ENCODE measurements around the gene AMDHD2. TPM values are rescaled to one million over a fixed set of nuclear protein-coding genes. Genes with fewer than 3 reads are reported as not detected.

Gene AMDHD2
- polyA plus RNA-seq, 4 donors = 26.7 to 120 (median 36.0) TPM

DNA sequence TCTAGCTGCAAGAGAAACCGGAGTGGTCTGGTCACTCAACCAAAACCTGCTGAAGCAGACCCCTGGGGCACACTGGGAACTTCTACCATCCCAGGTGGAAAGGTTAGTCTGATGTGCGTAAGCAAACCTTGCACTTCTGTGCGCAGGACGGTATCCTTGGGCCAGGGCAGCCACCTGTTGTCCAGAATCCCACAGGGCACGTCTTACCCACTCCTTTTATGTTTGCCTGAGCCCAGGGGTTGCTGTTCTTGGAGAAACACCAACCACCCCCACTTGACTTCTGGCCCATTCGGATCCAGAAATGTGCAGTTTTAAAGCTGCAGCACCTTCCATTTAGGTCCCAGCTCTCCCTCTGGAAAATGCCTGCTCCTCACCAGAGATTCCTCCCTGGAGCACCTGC, 26.6 kb upstream of the AMDHD2 start:
- FAIRE-seq (no peak), DNase-seq (no peak)
- H3K27ac ChIP-seq (ENCODE audit: low read depth in 1 of 3, low read length in 2 of 3) = no peak overlapping the region
- H3K27me3 ChIP-seq (ENCODE audit: control insufficient read depth in 3 of 3, insufficient read depth in 3 of 3, low read length in 3 of 3) = no peaks in the 10 kb centered on the region
- no peak overlapping the region for H3K4me3 ChIP-seq (ENCODE audit: low read depth in 1 of 3, low read length in 3 of 3)
- peaks cover 0 to 55% (median 5%) of the 10 kb centered on the region in 3 donors for H3K36me3 ChIP-seq (ENCODE audit: control insufficient read depth in 3 of 3, insufficient read depth in 2 of 3, low read depth in 1 of 3, low read length in 3 of 3)
- no peaks in the 10 kb centered on the region for H3K9me3 ChIP-seq (ENCODE audit: control insufficient read depth in 2 of 2, insufficient read depth in 1 of 2, low read depth in 1 of 2, low read length in 1 of 2)
- peaks cover 0 to 4% (median 0%) of the 10 kb centered on the region in 3 donors for H3K4me1 ChIP-seq (ENCODE audit: control insufficient read depth in 3 of 3, insufficient read depth in 2 of 3, low read depth in 1 of 3, low read length in 2 of 3)
- WGBS, 3 donors = 92 to 98% (median 93%) methylated on average over 6 of the region's 6 CpGs

DNA sequence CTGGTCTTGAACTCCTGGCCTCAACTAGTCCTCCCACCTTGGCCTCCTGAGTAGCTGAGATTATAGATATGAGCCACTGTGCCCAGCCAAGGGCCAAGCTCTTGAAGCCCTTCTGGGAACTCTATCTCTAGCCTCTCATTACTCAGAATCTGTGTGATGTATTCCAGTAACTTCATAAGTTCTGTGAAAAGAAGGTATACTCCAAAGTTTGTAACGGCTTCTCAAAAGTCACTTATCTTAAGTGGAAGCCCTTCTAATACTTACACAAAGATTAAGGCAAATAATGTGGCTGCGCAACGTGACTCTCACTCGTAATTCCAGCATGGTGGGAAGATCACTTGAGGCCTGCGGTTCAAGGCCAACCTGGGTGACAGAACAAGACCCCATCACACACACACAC, 25.6 kb upstream of the AMDHD2 start:
- Histone ChIP-seq H3K36me3 (ENCODE audit: control insufficient read depth in 3 of 3, insufficient read depth in 2 of 3, low read depth in 1 of 3, low read length in 3 of 3) (peaks cover 0 to 63% (median 5%) of the 10 kb centered on the region in 3 donors), H3K27me3 (ENCODE audit: control insufficient read depth in 3 of 3, insufficient read depth in 3 of 3, low read length in 3 of 3) (no peaks in the 10 kb centered on the region), H3K27ac (ENCODE audit: low read depth in 1 of 3, low read length in 2 of 3) (no peak overlapping the region), H3K4me3 (ENCODE audit: low read depth in 1 of 3, low read length in 3 of 3) (no peak overlapping the region), H3K9me3 (ENCODE audit: control insufficient read depth in 2 of 2, insufficient read depth in 1 of 2, low read depth in 1 of 2, low read length in 1 of 2) (no peaks in the 10 kb centered on the region), H3K4me1 (ENCODE audit: control insufficient read depth in 3 of 3, insufficient read depth in 2 of 3, low read depth in 1 of 3, low read length in 2 of 3) (peaks cover 0 to 4% (median 0%) of the 10 kb centered on the region in 3 donors)
- FAIRE-seq (no peak), DNase-seq (no peak)
- 87 to 94% (median 92%) methylated on average over 5 of the region's 5 CpGs for WGBS, 3 donors

DNA sequence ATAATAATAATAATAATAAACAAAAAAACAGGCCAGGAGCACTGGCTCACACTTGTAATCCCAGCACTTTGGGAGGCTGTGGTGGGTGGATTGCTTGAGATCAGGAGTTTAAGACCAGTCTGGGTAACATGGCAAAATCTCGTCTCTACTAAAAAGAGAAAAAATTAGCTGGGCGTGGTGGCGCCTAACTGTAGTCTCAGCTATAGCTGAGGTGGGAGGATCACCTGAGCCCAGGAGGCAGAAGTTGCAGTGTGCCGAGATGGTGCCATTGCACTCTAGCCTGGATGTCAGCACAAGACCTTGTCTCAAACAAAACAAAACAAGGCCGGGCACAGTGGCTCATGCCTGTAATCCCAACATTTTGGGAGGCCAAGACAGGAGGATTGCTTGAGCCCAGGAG, 25.1 kb upstream of the AMDHD2 start:
- H3K36me3 ChIP-seq (ENCODE audit: control insufficient read depth in 3 of 3, insufficient read depth in 2 of 3, low read depth in 1 of 3, low read length in 3 of 3) = peaks cover 0 to 63% (median 5%) of the 10 kb centered on the region in 3 donors
- no peak for FAIRE-seq
- H3K9me3 ChIP-seq (ENCODE audit: control insufficient read depth in 2 of 2, insufficient read depth in 1 of 2, low read depth in 1 of 2, low read length in 1 of 2) = no peaks in the 10 kb centered on the region
- no peaks in the 10 kb centered on the region for H3K27me3 ChIP-seq (ENCODE audit: control insufficient read depth in 3 of 3, insufficient read depth in 3 of 3, low read length in 3 of 3)
- no peak for DNase-seq
- WGBS, 3 donors = 89 to 99% (median 94%) methylated on average over 5 of the region's 5 CpGs
- H3K27ac ChIP-seq (ENCODE audit: low read depth in 1 of 3, low read length in 2 of 3) = no peak overlapping the region
- peaks cover 0 to 4% (median 0%) of the 10 kb centered on the region in 3 donors for H3K4me1 ChIP-seq (ENCODE audit: control insufficient read depth in 3 of 3, insufficient read depth in 2 of 3, low read depth in 1 of 3, low read length in 2 of 3)
- H3K4me3 ChIP-seq (ENCODE audit: low read depth in 1 of 3, low read length in 3 of 3) = no peak overlapping the region

DNA sequence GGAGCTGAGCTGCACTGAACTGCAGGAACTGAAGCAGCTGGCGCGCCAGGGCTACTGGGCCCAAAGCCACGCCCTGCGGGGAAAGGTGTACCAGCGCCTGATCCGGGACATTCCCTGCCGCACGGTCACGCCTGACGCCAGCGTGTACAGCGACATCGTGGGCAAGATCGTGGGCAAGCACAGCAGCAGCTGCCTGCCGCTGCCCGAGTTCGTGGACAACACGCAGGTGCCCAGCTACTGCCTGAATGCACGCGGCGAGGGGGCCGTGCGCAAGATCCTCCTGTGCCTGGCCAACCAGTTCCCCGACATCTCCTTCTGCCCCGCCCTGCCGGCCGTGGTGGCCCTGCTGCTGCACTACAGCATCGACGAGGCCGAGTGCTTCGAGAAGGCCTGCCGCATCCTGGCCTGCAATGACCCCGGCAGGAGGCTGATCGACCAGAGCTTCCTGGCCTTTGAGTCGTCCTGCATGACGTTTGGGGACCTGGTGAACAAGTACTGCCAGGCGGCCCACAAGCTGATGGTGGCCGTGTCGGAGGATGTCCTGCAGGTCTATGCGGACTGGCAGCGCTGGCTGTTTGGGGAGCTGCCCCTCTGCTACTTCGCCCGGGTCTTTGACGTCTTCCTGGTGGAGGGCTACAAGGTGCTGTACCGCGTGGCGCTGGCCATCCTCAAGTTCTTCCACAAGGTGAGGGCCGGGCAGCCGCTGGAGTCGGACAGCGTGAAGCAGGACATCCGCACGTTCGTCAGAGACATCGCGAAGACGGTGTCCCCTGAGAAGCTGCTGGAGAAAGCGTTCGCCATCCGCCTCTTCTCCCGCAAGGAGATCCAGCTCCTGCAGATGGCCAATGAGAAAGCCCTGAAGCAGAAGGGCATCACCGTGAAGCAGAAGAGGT, 23.7 kb upstream of the AMDHD2 start:
- H3K4me3 ChIP-seq (ENCODE audit: low read depth in 1 of 3, low read length in 3 of 3) = no peak overlapping the region
- no peaks in the 10 kb centered on the region for H3K27me3 ChIP-seq (ENCODE audit: control insufficient read depth in 3 of 3, insufficient read depth in 3 of 3, low read length in 3 of 3)
- FAIRE-seq (no peak), DNase-seq (no peak)
- no peaks in the 10 kb centered on the region for H3K9me3 ChIP-seq (ENCODE audit: control insufficient read depth in 2 of 2, insufficient read depth in 1 of 2, low read depth in 1 of 2, low read length in 1 of 2)
- 95 to 96% (median 95%) methylated on average over 62 of the region's 62 CpGs for WGBS, 3 donors
- H3K27ac ChIP-seq (ENCODE audit: low read depth in 1 of 3, low read length in 2 of 3) = no peak overlapping the region
- H3K36me3 ChIP-seq (ENCODE audit: control insufficient read depth in 3 of 3, insufficient read depth in 2 of 3, low read depth in 1 of 3, low read length in 3 of 3) = peaks cover 0 to 65% (median 3%) of the 10 kb centered on the region in 3 donors
- peaks cover 0 to 7% (median 0%) of the 10 kb centered on the region in 3 donors for H3K4me1 ChIP-seq (ENCODE audit: control insufficient read depth in 3 of 3, insufficient read depth in 2 of 3, low read depth in 1 of 3, low read length in 2 of 3)

DNA sequence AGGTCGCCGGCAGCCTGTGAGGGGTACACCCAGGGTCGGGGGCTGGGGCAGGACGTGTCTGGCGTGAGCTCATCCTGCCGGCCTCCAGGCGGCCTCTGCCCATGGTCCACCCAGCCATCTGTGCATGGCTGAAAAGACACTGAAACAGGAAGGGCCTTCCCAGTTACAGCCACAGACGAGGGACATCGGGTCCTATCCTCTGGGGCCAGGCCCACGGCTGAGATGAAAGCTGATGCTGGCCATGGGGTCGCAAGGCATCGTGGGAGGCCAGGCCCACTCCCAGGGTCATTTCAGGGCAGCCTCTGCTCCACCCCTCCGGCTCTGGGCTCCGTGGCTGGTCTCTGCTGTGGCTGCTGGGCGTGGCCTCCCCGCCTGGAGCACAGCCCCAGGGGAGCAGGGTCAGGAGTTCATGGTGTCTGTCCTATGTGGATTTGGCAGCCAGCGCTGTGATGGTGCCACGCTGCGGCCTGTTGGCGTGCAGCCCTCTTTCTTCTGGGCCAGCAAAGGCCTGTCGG, 23.0 kb upstream of the AMDHD2 start:
- DNase-seq = no peak
- WGBS, 3 donors = 56 to 65% (median 58%) methylated on average over 21 of the region's 21 CpGs
- H3K27ac ChIP-seq (ENCODE audit: low read depth in 1 of 3, low read length in 2 of 3) = no peak overlapping the region

DNA sequence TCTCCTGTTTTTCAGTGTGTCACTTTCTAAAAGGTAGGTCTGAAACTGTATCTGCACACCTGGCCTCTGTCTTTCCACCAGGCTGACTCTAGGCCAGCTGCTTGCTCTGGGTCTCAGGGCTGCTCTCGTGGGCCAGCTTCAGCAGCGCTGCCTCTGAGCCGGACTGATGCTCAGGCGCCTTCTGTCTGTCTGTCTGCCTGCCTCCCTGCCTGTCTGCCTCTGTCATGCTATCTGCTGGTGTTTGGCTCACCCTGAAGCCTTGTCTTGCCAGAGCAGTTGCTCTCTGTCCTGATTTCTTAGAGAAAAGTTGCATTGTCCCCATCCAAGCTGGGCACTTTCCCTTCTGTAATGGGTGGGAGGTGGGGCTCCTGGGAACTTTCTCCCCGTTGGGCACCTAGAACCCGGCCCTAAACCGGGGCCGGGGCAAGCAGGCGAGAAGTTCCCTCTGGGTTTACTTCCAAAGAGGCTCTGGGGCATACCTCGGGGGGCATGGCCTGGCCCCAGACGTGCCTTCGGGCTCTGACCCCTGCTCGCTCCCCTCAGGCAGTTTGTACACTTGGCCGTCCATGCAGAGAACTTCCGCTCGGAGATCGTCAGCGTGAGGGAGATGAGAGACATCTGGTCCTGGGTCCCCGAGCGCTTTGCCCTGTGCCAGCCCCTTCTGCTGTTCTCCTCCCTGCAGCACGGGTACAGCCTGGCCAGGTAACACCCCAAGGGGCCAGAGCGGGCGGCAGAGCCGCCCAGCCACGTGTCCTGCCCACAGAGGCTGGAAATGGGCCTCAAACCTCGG, 22.3 kb upstream of the AMDHD2 start:
- Histone ChIP-seq H3K9me3 (ENCODE audit: control insufficient read depth in 2 of 2, insufficient read depth in 1 of 2, low read depth in 1 of 2, low read length in 1 of 2) (no peaks in the 10 kb centered on the region), H3K36me3 (ENCODE audit: control insufficient read depth in 3 of 3, insufficient read depth in 2 of 3, low read depth in 1 of 3, low read length in 3 of 3) (peaks cover 0 to 69% (median 3%) of the 10 kb centered on the region in 3 donors), H3K4me3 (ENCODE audit: low read depth in 1 of 3, low read length in 3 of 3) (no peak overlapping the region), H3K27me3 (ENCODE audit: control insufficient read depth in 3 of 3, insufficient read depth in 3 of 3, low read length in 3 of 3) (no peaks in the 10 kb centered on the region), H3K27ac (ENCODE audit: low read depth in 1 of 3, low read length in 2 of 3) (no peak overlapping the region), H3K4me1 (ENCODE audit: control insufficient read depth in 3 of 3, insufficient read depth in 2 of 3, low read depth in 1 of 3, low read length in 2 of 3) (peaks cover 0 to 16% (median 0%) of the 10 kb centered on the region in 3 donors)
- no peak for FAIRE-seq
- WGBS, 3 donors = 83 to 92% (median 89%) methylated on average over 26 of the region's 26 CpGs
- no peak for DNase-seq

More for the DNA sequence above, 23.0 kb upstream of the AMDHD2 start:
- no peaks in the 10 kb centered on the region for H3K9me3 ChIP-seq (ENCODE audit: control insufficient read depth in 2 of 2, insufficient read depth in 1 of 2, low read depth in 1 of 2, low read length in 1 of 2)
- H3K36me3 ChIP-seq (ENCODE audit: control insufficient read depth in 3 of 3, insufficient read depth in 2 of 3, low read depth in 1 of 3, low read length in 3 of 3) = peaks cover 0 to 71% (median 3%) of the 10 kb centered on the region in 3 donors
- H3K4me3 ChIP-seq (ENCODE audit: low read depth in 1 of 3, low read length in 3 of 3) = no peak overlapping the region
- no peaks in the 10 kb centered on the region for H3K27me3 ChIP-seq (ENCODE audit: control insufficient read depth in 3 of 3, insufficient read depth in 3 of 3, low read length in 3 of 3)
- peaks cover 0 to 14% (median 0%) of the 10 kb centered on the region in 3 donors for H3K4me1 ChIP-seq (ENCODE audit: control insufficient read depth in 3 of 3, insufficient read depth in 2 of 3, low read depth in 1 of 3, low read length in 2 of 3)
- no peak for FAIRE-seq

DNA sequence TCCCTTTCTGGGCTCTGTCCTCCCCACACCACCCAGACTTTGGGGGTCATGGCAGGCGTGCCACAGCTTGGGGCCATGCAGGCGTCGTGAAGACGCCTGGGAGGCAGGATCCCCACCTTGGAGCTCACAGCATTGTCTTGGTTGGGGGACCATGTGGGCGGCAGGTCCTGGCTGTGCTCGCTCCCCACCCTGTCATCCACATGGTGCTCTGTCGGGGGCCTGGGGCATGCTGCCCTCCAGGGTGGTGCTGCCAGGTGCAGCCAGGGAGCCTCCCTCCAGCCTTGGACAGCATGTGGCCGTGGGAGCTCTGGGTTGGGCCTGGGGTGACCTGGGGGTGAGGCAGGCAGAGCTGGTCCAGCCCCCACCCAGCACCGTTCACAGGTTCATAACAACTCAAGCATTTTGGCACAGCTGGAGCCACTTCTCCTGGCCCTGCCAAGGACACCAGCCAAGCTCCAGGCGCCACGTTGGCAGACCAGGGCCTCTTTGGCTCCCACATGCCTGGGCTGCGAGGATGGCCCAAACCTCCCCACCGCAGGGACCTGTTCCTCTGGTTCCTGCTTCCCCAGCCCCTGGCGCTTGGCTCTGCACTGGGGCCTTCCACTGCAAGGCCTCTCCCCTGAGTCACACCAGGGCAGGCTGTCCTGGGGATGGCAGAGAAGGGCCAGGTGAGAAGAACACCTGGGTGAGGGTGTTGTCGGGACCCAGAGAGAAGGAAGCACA, 21.5 kb upstream of the AMDHD2 start:
- peaks cover 0 to 21% (median 0%) of the 10 kb centered on the region in 3 donors for H3K4me1 ChIP-seq (ENCODE audit: control insufficient read depth in 3 of 3, insufficient read depth in 2 of 3, low read depth in 1 of 3, low read length in 2 of 3)
- FAIRE-seq (no peak), DNase-seq (no peak)
- peaks cover 0 to 66% (median 3%) of the 10 kb centered on the region in 3 donors for H3K36me3 ChIP-seq (ENCODE audit: control insufficient read depth in 3 of 3, insufficient read depth in 2 of 3, low read depth in 1 of 3, low read length in 3 of 3)
- H3K9me3 ChIP-seq (ENCODE audit: control insufficient read depth in 2 of 2, insufficient read depth in 1 of 2, low read depth in 1 of 2, low read length in 1 of 2) = no peaks in the 10 kb centered on the region
- WGBS, 3 donors = 88 to 92% (median 90%) methylated on average over 13 to 15 of the region's 15 CpGs
- H3K4me3 ChIP-seq (ENCODE audit: low read depth in 1 of 3, low read length in 3 of 3) = no peak overlapping the region
- H3K27ac ChIP-seq (ENCODE audit: low read depth in 1 of 3, low read length in 2 of 3) = no peak overlapping the region
- H3K27me3 ChIP-seq (ENCODE audit: control insufficient read depth in 3 of 3, insufficient read depth in 3 of 3, low read length in 3 of 3) = no peaks in the 10 kb centered on the region

DNA sequence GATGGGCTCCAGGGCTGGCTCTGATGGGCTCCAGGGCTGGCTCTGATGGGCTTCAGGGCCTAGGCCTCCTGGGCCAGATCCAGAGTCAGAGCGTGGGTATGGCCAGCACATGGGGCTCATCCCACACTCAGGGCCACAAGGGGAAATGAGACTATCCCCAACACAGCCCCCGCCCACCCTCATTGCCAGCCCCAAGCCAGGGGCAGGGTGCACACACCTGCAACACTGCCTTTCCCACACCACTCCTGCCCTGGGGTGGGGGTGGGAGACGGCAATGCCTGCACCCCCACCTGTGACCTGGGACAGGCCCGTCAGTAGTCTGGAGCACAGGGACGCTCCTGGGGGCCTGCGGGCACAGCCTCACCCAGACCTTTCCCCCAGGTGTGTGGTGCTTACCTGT, 20.7 kb upstream of the AMDHD2 start:
- Histone ChIP-seq H3K36me3 (ENCODE audit: control insufficient read depth in 3 of 3, insufficient read depth in 2 of 3, low read depth in 1 of 3, low read length in 3 of 3) (peaks cover 0 to 65% (median 3%) of the 10 kb centered on the region in 3 donors), H3K9me3 (ENCODE audit: control insufficient read depth in 2 of 2, insufficient read depth in 1 of 2, low read depth in 1 of 2, low read length in 1 of 2) (no peaks in the 10 kb centered on the region), H3K27me3 (ENCODE audit: control insufficient read depth in 3 of 3, insufficient read depth in 3 of 3, low read length in 3 of 3) (no peaks in the 10 kb centered on the region), H3K27ac (ENCODE audit: low read depth in 1 of 3, low read length in 2 of 3) (no peak overlapping the region), H3K4me3 (ENCODE audit: low read depth in 1 of 3, low read length in 3 of 3) (no peak overlapping the region), H3K4me1 (ENCODE audit: control insufficient read depth in 3 of 3, insufficient read depth in 2 of 3, low read depth in 1 of 3, low read length in 2 of 3) (peaks cover 0 to 21% (median 0%) of the 10 kb centered on the region in 3 donors)
- FAIRE-seq (no peak), DNase-seq (no peak)
- WGBS, 3 donors = 86 to 98% (median 91%) methylated on average over 6 of the region's 6 CpGs
